ENCODE data around the gene FRRS1.

DNA sequence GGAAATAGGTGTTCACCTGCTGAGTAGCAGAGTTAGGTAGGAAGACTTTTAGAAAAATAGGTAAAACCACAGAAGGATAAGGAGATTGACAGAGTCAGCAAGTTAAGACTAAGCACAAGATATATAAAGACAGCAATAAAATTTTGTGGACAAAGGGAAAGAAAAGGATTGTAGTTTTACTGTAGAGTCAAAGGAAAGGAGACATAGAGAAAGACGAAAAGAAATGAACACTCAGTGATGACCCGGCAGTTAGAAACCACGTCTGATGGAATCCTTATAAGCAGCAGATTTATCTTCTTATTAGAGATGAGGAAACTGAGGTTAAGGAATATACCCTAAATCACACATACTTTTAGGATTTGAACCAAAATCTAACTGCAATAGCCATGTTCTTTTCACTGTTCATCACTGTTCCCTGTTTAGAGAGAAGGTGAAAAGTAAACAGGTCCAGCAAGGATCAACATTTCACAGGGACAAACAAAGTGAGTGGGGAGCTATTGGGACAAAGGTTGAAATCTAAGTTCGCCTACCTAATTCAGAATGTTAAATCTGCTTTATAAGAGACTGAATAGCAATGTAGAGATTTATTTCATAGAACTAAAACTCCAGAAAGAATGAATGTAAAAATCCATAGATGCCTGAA is 6.8 kb downstream of the FRRS1 start:
- TF ChIP-seq, protein P1, sequence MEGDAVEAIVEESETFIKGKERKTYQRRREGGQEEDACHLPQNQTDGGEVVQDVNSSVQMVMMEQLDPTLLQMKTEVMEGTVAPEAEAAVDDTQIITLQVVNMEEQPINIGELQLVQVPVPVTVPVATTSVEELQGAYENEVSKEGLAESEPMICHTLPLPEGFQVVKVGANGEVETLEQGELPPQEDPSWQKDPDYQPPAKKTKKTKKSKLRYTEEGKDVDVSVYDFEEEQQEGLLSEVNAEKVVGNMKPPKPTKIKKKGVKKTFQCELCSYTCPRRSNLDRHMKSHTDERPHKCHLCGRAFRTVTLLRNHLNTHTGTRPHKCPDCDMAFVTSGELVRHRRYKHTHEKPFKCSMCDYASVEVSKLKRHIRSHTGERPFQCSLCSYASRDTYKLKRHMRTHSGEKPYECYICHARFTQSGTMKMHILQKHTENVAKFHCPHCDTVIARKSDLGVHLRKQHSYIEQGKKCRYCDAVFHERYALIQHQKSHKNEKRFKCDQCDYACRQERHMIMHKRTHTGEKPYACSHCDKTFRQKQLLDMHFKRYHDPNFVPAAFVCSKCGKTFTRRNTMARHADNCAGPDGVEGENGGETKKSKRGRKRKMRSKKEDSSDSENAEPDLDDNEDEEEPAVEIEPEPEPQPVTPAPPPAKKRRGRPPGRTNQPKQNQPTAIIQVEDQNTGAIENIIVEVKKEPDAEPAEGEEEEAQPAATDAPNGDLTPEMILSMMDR (IDR thresholded peaks at IDR 0.05; ENCODE audit: low read depth, low read length), result no peak
- no peak for TF ChIP-seq POLR2A (IDR thresholded peaks at IDR 0.05; ENCODE audit: extremely low read depth, insufficient read length)
- no peak for TF ChIP-seq MAX (IDR thresholded peaks at IDR 0.05; ENCODE audit: low read depth, low read length)
